GM19043 (cell line): Measurements from ENCODE around the gene LTBP4.

Source experiments
- ATAC-seq: cut with Tn5 transposase; IDR thresholded peaks from one replicate; pipeline ENCODE4 v1.9.1; 2021; ENCODE audit warnings: low read depth; ENCODE audit not compliant: unreplicated experiment

LTBP4 gene

GRCh38 chr19:40592170-40592569 is 9.0 kb upstream of the LTBP4 start:
- no peak for ATAC-seq

GRCh38 chr19:40594255-40594654 is 6.9 kb upstream of the LTBP4 start:
- no peak for ATAC-seq

DNA sequence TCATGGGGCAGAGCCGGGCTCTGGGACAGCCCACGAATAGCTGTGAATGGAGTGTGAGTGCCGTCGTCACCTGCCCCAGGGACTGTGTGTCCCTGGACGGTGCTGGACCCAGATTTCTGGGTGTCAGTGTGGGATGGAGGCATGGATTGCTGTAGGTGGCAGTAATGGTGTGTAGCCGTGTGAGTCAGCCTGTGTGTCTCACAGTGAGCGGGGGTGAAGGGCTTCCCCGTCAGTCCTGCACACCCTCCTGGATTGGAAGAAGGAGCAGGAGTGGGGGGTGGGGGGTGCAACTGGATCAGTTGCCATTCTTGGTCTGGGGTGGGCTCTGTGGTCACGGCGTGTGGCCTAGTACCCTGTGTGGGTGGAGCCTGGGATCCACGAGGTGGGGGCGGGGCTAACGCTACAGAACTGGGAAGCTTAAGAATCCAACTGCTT is 6.5 kb upstream of the LTBP4 start:
- no peak for ATAC-seq

DNA sequence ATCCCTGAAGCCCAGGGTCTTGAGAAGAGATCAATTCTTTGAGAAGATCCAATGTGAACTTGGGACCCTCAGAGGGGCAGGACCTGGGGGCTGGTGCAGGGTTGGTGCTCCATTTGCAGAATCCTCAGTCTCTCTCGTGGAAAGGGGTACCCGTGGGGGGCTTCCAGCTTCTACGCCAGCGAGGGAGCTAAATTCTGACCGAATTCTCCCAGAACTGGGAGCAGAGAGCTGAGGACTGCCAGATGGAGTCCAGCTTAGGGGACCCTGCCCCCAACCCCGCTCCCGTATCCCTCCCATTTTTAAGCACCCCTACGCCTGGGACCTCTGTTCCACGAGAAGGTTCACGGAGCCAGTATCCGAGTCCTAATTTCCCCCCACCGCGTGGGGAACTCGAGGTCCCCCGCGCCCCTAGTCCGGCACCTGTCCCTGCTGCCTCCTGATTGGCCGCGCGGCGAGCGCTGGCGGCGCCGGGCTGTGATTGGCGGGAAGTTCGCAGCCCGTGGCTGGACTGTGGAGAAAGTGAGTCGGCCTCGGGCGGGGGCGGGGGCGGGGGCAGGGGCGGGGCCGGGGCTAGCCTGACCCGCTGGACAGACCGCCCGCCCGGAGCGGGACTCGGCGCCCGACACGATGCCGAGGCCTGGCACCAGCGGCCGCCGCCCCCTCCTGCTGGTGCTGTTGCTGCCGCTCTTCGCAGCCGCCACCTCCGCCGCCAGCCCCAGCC is 4.4 kb upstream of the LTBP4 start:
- ATAC-seq = no peak

DNA sequence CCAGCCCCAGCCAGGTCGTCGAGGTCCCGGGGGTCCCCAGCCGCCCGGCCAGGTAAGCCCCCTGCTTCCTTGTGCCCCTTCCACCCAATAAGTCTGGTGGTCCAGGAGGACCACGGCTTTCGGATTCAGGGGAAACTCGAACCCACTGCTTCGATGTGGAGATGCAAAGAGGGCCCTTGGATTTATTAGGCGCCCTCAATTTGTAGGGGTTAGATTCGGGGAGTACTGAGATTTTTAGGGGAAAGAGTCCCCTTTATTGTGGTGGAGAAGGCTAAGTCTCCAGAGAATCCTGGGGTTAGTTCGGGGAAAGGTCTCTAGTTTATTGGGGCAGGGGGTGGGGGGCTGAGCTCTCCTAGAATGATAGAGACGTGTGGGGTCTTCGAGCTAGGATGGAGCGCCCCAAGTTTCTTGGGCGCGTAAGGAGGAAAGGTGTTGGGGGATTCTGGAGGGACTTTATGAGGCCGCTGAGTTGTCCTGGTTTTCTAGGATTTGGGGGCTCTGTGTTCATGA is 3.8 kb upstream of the LTBP4 start:
- ATAC-seq = no peak

DNA sequence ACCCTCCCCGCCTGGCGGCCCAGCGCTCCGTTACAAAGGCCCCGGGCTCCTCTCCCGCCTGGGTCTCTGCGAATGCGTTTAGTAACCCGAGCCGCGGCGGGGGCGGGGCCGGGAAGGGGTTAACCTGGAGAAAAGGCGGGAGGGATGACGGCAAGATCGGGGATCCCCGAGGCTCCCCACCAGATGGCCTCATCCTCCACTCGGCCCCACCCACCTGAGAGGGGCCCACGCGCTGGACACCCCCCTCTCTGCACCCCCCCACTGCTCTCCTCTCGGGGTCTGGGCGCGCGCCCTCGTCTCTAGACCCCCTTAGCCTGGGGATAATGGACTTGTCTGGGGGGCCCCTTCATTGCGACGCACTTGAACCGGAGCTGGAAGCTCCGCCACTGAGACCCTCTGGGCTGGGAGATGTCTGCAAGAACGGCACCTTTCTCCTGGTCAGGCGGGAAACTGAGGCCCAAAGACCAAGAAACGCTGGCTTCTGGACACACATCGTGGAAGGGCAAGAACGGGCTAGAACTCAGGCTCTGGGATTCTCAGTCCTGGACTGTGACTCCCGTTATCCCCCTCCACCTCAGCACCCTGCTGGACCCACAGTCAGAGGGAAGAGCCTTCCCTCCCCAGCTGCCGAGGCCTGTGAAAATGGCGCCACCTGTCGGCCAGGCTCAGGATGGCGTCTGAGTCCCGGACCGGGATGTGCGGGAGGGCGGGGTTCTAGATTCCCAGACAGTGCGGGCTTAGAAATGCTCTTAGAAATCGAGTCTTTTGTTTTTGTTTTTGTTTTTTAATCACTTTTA is 2.9 kb upstream of the LTBP4 start:
- ATAC-seq = no peak

DNA sequence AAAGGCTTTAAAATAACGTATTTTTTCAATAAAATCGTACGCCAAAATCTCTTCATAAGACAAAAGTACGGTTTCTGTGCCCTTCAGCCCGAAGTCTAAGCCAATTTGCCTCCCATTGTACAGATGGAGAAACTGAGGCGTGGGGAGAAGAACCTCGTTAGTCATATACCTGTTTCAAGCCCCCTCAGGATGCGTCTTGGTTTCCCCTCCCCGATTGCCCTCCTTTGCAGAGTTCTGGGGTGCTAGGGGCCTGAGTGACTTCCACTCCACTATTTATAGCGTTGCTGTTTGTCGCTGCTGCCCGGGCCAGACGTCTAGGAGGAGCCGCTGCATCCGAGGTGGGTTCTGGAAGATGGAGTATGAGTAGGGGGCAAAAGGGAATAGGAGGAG is 2.3 kb upstream of the LTBP4 start:
- no peak for ATAC-seq

DNA sequence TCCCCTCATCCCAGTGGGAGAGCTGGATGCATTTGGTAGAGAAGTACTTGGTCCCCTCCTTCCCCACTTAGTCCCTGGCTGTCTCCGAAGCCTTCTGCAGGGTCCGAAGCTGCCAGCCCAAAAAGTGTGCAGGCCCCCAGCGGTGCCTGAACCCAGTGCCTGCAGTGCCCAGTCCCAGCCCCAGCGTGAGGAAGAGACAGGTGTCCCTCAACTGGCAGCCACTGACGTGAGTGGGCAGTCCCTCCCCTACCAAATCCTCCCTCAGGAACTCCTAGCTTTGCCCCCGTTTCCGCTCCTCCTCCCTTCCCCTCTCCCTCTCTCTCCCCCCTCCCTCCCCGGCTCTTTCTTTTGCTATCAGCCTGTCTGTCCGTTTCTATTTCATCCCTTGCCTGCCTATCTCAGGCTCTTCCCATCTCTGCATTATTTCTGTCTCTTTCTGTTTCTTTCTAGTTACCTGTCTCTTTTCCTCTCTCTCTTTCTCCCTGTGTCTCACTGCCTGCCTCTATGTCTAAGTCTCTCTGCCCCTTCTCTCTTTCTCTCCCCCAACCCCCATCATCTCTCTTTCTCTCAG is 1.8 kb upstream of the LTBP4 start:
- no peak for ATAC-seq

DNA sequence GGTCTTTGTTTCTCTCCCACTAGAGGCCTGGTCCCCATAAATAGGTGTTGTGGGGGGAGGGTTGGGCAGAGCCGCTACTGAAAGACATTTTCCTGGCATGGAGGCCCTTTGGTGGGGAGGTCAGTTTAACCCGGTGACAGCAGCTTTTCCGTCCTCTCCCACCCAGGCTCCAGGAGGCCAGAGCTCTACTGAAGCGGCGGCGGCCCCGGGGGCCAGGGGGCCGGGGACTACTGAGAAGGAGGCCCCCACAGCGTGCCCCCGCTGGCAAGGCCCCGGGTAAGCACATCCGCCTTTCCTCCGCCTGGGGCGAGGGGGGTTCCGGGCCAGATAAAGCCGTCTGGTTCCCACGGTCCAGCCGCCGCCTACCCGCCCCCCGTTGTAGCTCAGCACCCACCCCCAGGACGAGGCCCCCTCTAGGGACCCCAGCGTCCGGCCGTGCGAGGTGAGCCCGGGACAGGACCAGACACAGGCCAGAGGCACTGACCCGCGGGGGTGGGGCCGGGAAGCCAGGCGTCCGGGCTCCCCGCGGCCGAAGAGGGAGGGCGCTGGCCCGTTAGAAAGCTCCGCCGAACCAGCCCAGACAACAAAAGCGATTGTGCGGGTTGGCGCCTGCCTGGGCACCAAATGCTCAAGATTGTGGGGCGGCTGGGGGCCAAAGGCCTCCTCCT is 1.1 kb upstream of the LTBP4 start:
- no peak for ATAC-seq

DNA sequence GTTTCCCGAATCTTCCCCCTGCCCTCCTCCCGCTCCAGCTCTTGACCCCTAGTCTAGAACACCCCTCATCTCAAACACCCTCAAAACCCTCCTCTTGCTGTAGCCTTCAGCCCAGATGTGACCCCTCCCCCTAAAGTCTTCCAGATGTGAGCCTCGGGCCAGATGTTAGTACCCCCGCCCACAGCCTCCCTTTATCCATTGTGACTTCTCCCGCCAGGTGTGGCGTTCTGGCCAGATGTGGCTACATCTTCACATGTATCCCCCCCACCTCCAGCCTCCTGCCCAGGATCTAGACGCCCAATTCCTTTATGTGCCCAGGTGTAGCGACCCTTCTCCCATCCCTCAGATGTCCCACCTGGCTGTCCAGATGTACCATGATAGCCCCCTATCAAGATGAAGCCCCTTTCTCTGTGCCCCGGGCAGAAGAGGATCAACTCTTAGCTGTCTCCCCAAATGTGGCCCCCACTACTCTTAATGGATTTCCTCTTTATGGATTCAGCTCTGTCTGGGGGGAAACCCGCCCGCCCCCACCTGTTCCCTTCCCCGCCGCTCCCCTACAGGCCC is 517 bp upstream of the LTBP4 start:
- no peak for ATAC-seq

GRCh38 chr19:40603071-40603388 is 1.9 kb downstream of the LTBP4 start:
- no peak for ATAC-seq

DNA sequence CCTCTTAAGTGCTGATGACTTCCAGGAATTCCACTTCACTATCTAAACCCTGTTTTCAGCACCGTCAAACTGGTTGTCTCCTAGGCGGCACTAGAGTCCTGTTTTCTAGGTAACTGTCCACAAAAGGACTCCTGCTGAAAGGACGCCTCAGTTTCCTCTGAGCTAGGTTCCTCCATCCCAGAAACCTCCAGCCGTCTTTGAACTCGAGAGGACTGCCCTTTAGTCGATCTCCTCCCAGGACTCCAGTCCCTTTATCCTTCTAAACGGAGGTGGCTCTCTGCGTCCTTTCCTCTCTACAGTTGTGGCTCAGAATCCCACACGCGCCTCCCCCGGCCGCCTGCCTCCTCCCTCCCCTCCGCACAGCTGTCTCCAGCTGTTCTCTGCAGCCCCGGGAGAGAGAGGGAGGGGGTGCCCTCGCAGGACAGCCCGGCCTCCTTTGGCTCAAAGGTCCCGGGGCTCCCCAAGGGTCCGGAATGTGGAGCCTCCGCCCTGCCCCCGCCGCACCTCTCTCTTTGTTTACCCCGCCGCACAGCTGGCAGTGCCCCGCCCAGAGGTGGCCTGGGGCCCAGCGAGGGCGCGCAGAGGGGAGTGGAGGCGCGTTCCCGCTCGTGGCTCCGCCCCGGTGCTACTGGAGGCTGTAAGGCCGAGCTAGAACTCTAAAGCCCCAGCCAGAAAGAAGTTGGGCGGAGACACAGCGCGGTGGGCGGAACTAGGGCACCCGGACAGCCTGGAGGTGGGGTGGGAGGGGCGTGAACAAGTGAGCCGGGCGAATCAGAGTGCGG is 2.4 kb downstream of the LTBP4 start:
- ATAC-seq = peak; percentile 78

- ATAC-seq = no peak
Observed at GRCh38 chr19:40604171-40604646, 3.0 kb downstream of the LTBP4 start.

DNA sequence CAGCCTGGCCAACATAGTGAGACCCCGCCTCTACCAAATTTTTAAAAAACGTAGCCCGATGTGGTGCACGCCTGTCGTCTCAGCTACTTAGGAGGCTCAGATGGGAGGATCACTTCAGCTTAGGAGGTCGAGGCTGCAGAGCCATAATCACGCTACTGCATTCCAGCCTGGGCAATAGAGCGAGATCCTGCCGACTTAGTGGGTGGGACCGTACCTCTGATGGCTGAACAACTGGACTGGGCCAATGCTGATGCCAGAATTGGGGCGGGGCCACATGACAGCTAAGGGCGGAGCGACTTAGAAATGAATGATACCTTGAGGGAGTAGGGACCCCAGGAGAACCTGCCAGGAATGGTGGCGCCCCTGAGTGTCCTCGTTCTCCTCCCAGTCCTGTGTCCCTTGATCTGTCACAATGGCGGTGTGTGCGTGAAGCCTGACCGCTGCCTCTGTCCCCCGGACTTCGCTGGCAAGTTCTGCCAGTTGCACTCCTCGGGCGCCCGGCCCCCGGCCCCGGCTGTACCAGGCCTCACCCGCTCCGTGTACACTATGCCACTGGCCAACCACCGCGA is 3.6 kb downstream of the LTBP4 start:
- ATAC-seq = no peak

DNA sequence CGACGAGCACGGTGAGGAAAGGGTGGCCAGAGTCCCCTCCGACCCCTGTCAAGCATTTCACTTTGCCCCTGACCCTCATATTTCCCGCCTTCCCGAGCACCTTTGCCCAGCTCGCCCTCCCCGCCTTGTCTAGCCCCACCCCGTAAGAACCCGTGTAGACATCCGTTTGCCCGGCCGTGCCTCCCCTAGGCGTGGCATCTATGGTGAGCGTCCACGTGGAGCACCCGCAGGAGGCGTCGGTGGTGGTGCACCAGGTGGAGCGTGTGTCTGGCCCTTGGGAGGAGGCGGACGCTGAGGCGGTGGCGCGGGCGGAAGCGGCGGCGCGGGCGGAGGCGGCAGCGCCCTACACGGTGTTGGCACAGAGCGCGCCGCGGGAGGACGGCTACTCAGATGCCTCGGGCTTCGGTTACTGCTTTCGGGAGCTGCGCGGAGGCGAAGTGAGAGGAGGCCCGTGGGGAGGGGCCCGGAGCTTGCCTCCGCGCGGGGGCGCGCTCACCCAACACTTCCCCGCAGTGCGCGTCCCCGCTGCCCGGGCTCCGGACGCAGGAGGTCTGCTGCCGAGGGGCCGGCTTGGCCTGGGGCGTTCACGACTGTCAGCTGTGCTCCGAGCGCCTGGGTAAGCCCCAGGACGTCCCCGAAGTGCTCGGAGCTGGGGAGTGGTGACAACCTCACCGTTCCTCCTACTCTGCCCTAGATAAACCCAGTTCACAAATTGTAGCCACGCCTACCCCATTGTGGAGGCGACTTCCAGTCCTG is 4.2 kb downstream of the LTBP4 start:
- no peak for ATAC-seq

DNA sequence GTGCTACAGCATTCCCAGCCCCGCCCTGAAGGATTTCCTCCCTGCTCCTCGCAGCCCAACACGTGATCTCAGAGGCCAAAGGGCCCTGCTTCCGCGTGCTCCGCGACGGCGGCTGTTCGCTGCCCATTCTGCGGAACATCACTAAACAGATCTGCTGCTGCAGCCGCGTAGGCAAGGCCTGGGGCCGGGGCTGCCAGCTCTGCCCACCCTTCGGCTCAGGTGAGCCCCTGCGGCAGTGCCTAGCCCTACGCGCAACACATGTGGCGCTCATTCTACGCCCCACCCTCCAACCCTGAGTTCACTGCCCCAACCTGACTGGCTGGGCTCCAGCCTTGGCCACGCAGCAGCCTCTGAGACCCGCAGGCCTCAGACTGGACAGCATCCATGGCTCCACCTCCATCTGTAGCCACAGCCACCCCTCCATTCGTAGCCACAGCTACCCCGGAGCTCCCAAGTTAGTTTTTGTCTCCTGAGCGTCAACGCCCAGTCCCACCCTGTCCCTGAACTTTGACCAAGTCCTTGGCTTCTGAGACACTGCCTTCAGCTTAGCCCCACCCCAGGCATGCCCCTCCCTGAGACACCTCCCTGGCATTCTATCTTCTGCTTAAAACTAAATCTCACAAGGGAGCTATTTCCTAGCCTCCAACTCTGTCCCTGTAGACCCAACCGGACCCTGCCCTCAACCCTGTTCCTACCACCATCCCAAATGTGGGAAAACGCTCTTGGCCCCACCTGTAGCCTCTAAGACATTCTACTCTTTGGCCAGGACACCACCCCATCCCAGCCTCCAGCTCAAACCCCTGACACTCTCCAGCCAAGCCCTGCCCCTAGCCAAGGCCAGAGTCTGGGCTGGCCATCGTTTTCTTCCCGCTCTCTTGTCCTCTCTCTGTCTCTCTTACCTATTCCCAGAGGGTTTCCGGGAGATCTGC is 6.4 kb downstream of the LTBP4 start:
- ATAC-seq = no peak

DNA sequence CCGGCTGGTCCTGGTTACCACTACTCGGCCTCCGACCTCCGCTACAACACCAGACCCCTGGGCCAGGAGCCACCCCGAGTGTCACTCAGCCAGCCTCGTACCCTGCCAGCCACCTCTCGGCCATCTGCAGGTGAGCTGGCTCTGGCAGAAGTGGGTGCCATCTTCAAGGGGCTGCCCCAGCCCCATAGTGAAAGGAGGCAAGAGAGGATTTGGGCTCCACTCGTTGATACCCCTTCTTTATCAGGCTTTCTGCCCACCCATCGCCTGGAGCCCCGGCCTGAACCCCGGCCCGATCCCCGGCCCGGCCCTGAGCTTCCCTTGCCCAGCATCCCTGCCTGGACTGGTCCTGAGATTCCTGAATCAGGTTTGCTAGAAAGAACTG is 7.1 kb downstream of the LTBP4 start:
- no peak for ATAC-seq

DNA sequence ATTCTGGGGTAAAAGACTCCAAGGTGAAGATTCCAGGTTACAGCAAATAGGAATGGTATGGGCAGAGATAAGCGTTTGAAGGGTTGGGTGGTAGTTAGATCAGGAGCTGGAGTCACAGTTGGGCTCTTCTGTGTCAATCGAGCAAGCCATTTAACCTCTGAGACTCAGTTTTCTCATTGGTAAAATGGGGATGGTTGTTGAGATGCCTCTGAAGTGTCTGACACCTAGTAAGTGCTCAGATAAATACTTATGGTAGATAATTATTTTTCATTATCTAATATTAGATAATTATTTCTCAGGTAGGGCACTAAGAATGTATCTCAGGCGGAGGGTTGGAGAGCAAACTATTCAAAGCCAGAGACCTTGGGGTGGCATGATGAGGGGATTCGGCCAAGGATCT is 7.8 kb downstream of the LTBP4 start:
- no peak for ATAC-seq
